Large intestine (tissue), 3 donors: ENCODE measurements around the gene CARD19. TPM values are rescaled to one million over a fixed set of nuclear protein-coding genes. Genes with fewer than 3 reads are reported as not detected.

Experiments
- DNase-seq, 2 donors: peaks; one replicate each; pipeline versions ENCODE4 v3.0.0 to v3.0.0-alpha.2; 2013
- H3K27ac ChIP-seq: one replicate; pipeline ENCODE4 v1.5.1; 2013; ENCODE audit warnings: low read length
- H3K27me3 ChIP-seq: 2 replicates; pipeline ENCODE4 v1.6.1; 2013; ENCODE audit warnings: low read length; ENCODE audit not compliant: control insufficient read depth, insufficient read depth
- H3K36me3 ChIP-seq: 2 replicates; pipeline ENCODE4 v1.6.1; 2013; ENCODE audit warnings: low read length; ENCODE audit not compliant: control insufficient read depth, insufficient read depth
- H3K4me1 ChIP-seq: one replicate; pipeline ENCODE4 v1.6.1; 2013; ENCODE audit warnings: low read length; ENCODE audit not compliant: control insufficient read depth, insufficient read depth
- H3K4me3 ChIP-seq: one replicate; pipeline ENCODE4 v1.5.1; 2013; ENCODE audit warnings: low read length
- H3K9me3 ChIP-seq: one replicate; pipeline ENCODE4 v1.6.1; 2013; ENCODE audit warnings: mild to moderate bottlenecking, low read depth, low read length, moderate library complexity; ENCODE audit not compliant: control insufficient read depth
- WGBS: methylation state at CpG from one replicate; pipeline ENCODE4 v1.1.5; 2013; ENCODE audit warnings: low lambda C conversion rate; ENCODE audit not compliant: insufficient coverage; 5-methylcytosine and 5-hydroxymethylcytosine counted together
- polyA plus RNA-seq: library from polyadenylated mRNA; unstranded; fragments of 120-200 nt; gene quantifications from one replicate; pipeline ENCODE4 v1.2.1, GENCODE V29; 2013

CARD19 gene
- polyA plus RNA-seq, 1 donor: 35.4 TPM

DNA sequence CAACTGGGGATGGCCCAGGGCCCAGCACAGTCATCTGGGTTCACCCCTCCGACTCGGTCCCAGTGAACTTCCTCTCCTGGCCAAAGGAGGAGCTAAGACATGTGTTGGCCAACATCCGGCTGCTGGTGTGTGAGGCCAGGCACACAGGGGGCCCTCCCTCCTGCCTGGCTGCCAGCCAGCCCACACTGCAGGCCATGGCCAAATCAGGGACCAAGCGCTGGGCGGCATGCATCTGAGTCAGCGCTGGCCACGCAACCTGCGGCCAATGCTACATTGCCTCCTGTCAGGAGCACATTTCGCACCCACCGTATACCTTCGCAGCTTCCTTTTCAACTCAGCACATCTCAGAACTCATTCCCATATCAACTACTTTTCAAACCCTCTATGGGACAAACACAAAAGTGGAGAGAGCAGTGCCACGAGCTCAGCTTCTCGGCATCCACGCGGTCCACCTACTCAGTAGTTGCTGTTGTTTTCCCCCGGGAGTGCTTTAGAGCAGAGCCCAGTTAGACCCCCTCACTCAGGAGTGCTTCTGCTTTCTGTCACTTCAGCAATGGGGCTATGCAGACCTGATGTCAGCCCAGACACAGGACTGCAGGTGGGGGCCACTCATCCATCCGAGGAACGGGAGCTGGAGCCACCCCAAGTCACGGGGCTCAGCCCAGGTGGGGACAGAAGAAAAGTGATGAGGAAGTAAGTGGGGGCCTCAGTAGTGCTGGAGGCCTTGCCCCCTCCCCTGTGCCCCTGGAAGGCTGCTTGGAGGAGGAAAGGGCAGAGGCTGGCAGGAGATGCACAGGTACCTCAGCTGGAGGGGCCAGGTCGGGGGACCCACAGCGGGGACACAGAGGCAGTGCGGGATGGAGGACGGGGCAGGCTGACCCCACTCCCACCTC, 24.2 kb downstream of the CARD19 start:
- WGBS: no CpG with 5 or more reads among the region's 23 CpGs
- Histone ChIP-seq H3K27me3 (no peaks in the 10 kb centered on the region), H3K9me3 (no peaks in the 10 kb centered on the region), H3K36me3 (peaks cover 45% of the 10 kb centered on the region), H3K27ac (peak overlapping the region; percentile 35), H3K4me1 (peaks cover 24% of the 10 kb centered on the region), H3K4me3 (no peak overlapping the region)
- peak; percentile 75 to 80 for DNase-seq

DNA sequence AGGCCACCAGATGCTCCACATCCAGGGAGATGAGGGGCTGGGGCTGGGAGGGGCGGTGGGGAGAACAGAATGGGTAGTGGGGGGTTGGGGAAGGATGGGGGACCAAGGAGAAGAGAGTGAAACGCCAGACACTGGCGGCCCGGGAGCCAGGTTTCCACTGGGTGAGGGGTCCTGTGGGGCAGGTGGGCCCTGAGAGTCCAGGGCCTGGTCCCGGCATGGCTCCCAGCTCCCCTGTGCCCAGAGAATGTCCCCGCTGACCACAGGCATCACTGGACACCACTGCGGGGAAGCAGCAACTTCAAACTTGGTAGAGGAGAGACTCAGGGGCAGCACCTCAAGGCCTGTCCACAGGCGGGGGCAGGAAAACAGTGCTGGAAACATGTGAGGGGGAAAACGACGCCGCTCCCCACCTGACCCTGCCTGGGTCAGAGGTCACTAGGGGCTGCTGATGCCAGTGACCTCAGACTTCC, 24.9 kb downstream of the CARD19 start:
- peaks cover 24% of the 10 kb centered on the region for H3K4me1 ChIP-seq
- no peak overlapping the region for H3K4me3 ChIP-seq
- H3K27ac ChIP-seq: peak overlapping the region; percentile 19
- H3K27me3 ChIP-seq: no peaks in the 10 kb centered on the region
- no peak for DNase-seq
- H3K9me3 ChIP-seq: no peaks in the 10 kb centered on the region
- no CpG with 5 or more reads among the region's 11 CpGs for WGBS
- peaks cover 51% of the 10 kb centered on the region for H3K36me3 ChIP-seq

DNA sequence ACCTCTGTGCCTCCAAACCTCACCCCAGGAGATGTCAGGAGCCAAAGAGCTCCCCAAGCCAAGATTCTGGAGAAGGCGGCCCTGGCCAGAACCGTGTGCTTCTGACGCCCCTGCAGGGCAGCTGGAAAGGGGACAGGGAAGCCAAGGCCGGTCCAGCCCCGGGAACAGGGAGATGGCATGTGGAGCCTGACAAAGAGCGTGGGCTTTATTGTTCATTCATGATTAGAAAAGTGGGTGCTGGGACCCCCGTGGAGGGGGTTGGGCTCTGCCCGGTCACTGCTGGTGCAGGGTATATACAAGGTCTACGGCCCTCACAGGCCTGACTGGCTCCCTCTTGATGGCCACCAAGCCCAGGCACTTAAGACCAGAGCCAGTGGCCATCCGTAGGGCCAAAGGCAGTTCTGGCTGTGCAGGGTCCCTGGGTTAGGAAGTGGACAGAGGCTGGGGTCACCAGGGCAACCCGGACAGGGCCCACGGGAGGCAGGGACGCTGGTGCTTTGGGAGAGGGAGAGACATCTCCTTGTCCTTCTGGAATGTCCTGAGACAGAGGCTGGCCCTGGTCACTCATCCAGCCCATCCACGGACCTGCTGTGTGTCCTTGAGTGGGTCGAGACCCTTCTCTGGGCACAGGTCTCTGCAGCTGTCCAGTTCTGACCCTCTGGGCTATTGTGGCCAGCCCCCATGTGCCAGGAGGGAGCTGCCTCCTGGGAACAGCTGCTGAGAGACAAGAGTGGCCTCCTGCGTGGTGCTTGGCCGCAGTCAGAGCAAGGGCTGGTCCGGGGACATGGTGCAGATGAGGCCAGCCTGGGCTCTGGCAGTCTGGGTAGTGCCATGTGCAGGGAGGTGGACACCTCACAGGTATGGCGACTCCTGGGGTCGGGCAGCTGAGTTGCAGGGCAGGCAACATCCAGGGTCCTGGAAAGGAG, 25.6 kb downstream of the CARD19 start:
- no peak overlapping the region for H3K27ac ChIP-seq
- H3K27me3 ChIP-seq: no peaks in the 10 kb centered on the region
- no peaks in the 10 kb centered on the region for H3K9me3 ChIP-seq
- H3K36me3 ChIP-seq: peaks cover 56% of the 10 kb centered on the region
- peaks cover 23% of the 10 kb centered on the region for H3K4me1 ChIP-seq
- no peak for DNase-seq
- H3K4me3 ChIP-seq: no peak overlapping the region
- no CpG with 5 or more reads among the region's 20 CpGs for WGBS

DNA sequence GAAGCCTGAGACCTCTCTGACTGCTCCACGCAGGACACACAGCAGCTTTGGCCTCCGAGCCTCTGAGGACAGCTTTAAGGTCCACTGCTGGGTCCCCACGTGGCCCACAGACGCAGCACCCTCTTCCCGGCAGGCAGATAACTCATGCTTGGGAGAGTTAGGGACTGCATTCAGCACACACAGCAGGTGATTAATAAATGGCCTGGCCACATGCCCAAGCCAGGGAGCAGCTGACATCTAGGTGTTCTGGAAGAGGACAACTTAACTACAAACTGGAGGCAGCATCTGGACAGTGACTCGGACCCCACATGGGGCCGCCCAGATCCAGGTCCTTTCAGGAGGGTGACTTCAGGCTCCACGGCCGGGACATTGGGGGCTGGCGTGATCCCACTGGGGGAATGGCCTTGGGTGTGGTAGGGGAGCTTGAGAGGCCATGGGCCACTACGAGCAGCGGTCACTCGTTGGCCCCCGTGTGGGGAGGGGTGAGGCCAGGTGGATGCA, 26.8 kb downstream of the CARD19 start:
- H3K4me1 ChIP-seq: peaks cover 33% of the 10 kb centered on the region
- H3K27me3 ChIP-seq: no peaks in the 10 kb centered on the region
- no peak overlapping the region for H3K27ac ChIP-seq
- no peak for DNase-seq
- H3K36me3 ChIP-seq: peaks cover 56% of the 10 kb centered on the region
- no CpG with 5 or more reads among the region's 14 CpGs for WGBS
- H3K4me3 ChIP-seq: no peak overlapping the region
- no peaks in the 10 kb centered on the region for H3K9me3 ChIP-seq

DNA sequence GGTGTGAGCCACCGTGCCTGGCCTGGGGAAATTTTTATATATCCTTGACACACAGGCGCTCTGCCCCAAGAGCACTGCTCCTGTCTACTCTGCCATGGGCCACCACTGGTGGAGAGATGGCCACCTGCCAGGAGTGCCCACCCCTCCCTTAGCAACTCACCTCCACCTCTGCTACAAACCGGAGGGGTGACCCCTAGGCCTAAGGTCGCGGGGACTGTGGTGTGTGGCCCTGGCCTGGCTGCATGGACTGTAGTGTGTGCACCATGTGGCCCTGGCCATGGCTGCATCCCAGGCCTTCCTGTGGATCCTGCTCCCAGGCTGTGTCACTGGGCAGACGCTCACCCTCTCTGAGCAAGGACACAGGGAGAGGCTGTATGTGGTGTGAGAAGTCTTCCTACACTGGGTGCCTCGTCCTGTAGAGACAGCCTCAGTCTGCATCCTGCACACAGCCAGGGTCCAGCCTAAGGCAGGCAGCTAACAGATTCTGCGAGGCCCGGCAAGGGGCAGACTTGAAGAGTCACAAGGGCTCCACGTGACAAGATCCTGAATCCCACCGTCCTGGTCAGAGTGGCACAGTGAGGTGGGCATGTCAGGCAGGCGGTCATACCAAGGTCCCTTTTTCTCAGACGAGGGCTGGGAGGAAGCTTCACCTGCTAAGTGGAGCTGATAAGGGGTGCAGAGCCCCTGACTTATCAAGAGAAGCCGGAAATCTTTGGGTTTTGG, 27.7 kb downstream of the CARD19 start:
- Histone ChIP-seq H3K27ac (no peak overlapping the region), H3K9me3 (no peaks in the 10 kb centered on the region), H3K27me3 (no peaks in the 10 kb centered on the region), H3K4me3 (no peak overlapping the region), H3K4me1 (peaks cover 35% of the 10 kb centered on the region), H3K36me3 (peaks cover 56% of the 10 kb centered on the region)
- no peak for DNase-seq
- WGBS: no CpG with 5 or more reads among the region's 14 CpGs

DNA sequence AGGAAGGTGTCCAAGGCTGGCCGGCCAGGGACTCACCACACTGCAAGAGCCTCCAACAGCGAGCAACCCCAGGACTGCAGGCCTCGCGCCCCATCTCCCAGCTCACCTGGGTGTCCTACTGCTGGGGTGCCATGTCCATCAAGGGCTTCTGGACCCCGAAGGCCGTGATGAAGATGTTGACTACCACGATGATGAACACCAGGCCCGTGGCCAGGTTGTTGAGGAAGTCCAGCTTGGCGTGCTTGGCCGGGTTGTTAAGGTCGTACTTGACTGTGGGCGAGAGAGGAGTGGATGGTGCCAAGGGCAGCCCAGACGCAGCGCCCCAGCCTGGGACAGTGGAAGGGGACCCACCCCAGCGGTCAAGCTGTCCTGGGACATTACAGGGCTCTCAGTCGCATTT, 28.8 kb downstream of the CARD19 start:
- Histone ChIP-seq H3K4me1 (peaks cover 28% of the 10 kb centered on the region), H3K9me3 (no peaks in the 10 kb centered on the region), H3K27me3 (no peaks in the 10 kb centered on the region), H3K4me3 (no peak overlapping the region), H3K27ac (no peak overlapping the region), H3K36me3 (peaks cover 56% of the 10 kb centered on the region)
- no CpG with 5 or more reads among the region's 16 CpGs for WGBS
- no peak for DNase-seq

DNA sequence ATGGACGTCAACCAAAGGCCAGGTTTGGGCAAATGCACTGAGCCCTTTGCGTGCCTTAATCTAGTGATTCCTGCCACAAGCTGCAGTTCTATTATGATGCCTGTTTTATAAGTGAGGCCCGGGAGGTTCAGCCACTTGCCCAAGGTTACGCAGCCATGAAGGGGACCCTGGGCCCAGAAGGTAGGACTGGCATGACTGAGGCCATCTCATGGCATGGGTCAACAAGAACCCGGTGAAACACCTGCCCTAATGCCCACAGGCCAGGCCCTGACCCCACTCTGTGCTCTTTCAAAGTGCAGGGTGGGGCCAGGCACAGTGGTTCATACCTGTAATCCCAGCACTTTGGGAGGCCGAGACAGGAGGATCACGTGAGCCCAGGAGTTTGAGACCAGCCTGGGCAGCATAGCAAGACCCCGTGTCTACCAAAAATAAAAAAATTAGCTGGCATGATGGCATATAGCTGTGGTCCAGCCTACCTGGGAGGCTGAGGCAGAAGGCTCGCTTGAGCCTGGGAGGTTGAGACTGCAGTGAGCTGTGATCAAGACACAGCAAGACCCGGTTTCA, 29.4 kb downstream of the CARD19 start:
- no CpG with 5 or more reads among the region's 10 CpGs for WGBS
- peaks cover 57% of the 10 kb centered on the region for H3K36me3 ChIP-seq
- H3K27me3 ChIP-seq: no peaks in the 10 kb centered on the region
- H3K9me3 ChIP-seq: no peaks in the 10 kb centered on the region
- no peak overlapping the region for H3K4me3 ChIP-seq
- no peak for DNase-seq
- peaks cover 23% of the 10 kb centered on the region for H3K4me1 ChIP-seq
- H3K27ac ChIP-seq: no peak overlapping the region

DNA sequence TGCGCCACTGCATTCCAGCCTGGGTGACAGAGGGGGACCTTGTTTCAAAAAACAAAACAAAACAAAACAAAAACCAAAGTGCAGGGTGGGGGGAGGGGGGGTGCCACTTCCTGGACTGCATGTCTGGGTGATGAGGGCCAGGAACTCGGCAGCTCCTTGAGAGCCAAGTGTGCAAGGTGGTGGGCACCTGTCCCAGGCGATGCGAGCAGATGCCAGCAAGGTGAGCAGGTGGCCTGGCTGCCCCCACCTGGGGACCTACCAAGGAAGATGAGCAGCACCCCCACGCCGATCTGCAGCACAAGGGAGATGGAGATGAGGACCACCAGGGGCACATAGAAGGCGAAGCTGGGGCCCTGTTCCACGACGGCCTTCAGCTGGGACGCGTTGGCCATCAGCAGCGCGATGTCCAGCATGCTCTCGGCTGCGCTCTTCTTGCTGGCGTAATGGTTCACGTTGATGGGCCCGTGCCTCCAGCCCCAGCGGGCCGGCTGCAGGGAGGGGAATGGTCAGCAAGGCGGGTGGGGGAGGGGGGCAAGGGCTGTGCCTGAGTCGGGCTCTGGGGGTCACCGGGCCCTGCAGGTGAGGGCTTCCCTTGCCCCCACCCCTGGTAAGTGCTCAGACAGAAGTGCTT, 30.2 kb downstream of the CARD19 start:
- Histone ChIP-seq H3K4me3 (no peak overlapping the region), H3K9me3 (no peaks in the 10 kb centered on the region), H3K27ac (peak overlapping the region; percentile 79), H3K27me3 (no peaks in the 10 kb centered on the region), H3K4me1 (peaks cover 25% of the 10 kb centered on the region), H3K36me3 (peaks cover 57% of the 10 kb centered on the region)
- DNase-seq: no peak
- no CpG with 5 or more reads among the region's 23 CpGs for WGBS

DNA sequence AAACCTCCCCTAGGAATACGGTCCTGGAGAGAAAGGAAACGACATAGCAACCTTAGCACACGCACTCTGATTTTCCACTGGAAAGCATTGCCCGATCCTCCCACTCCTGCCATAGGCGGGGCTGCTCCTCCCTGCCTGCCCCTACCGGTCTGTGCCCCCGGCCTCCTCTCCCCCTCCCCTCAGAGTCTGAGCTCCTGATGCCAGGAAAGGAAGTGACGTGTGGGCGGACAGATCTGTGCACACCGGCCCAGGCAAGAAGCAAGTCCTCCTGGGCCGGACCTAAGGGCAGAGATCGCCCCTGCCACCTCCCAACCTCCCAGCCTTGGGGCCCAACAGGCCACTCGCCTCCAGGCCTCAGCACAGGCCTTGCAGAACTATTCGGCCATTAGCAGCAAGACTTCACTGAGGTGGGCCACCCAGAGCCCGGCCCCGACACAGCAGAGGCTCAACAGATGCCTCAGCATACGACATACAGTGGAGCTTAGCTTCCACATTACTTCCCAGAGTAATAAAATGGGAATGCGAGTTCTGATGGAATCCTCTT, 30.9 kb downstream of the CARD19 start:
- Histone ChIP-seq H3K4me3 (no peak overlapping the region), H3K27me3 (no peaks in the 10 kb centered on the region), H3K9me3 (no peaks in the 10 kb centered on the region), H3K27ac (peak overlapping the region; percentile 79), H3K36me3 (peaks cover 55% of the 10 kb centered on the region), H3K4me1 (peaks cover 31% of the 10 kb centered on the region)
- DNase-seq: peak; percentile 88 to 93
- no CpG with 5 or more reads among the region's 18 CpGs for WGBS
